GM13977 (cell line): ENCODE measurements around the gene HDGFL3.
"Not testable (repeated sequence)": the region's sequence is repeated elsewhere in the genome, so short reads cannot be mapped to it uniquely, and the experiment has no call there.

Experiments
- DNase-seq: peaks from one replicate; pipeline ENCODE4 v3.0.0; 2012; ENCODE audit warnings: low spot score
- CTCF ChIP-seq: IDR thresholded peaks from 2 replicates; pipeline ENCODE4 v1.5.1; 2012; ENCODE audit warnings: mild to moderate bottlenecking, control low read depth; ENCODE audit not compliant: insufficient read depth; ENCODE audit errors: extremely low read depth, missing control alignments
- in situ Hi-C: fragments of 300-500 bp; cut with MboI; formaldehyde crosslinking; loops from one replicate; pipeline ENCODE4 v1.12.0; 2022; ENCODE audit warnings: low sequenced_read_pairs, low pct_unique_long_range_greater_than_20kb, mixed read lengths, inconsistent platforms; ENCODE audit not compliant: unreplicated experiment

The HDGFL3 gene

GRCh38 chr15:83225449-83225848 lies 17.8 kb upstream of the HDGFL3 start:
- in situ Hi-C loops, result no loop called here
- no peak for DNase-seq
- TF ChIP-seq CTCF, result no peak

- DNase-seq, in situ Hi-C loops: not testable (repeated sequence)
Observed at GRCh38 chr15:83221781-83222180, 14.2 kb upstream of the HDGFL3 start.

GRCh38 chr15:83219026-83219425 lies 11.4 kb upstream of the HDGFL3 start:
- DNase-seq, result no peak
- in situ Hi-C loops, result loop anchor here (10.0 kb wide), 1 partner anchor 204 kb away; the partner anchor contains the start of gene C15orf40
- no peak for TF ChIP-seq CTCF

- DNase-seq, result no peak
- in situ Hi-C loops, result loop anchor here (10.0 kb wide), 1 partner anchor 201 kb away; the partner anchor contains the start of gene C15orf40
- TF ChIP-seq CTCF, result no peak
Observed at GRCh38 chr15:83215306-83215705, 7.7 kb upstream of the HDGFL3 start.

GRCh38 chr15:83210619-83211018 lies 3.0 kb upstream of the HDGFL3 start:
- in situ Hi-C loops, result loop anchor here (10.0 kb wide), 1 partner anchor 196 kb away; the partner anchor contains the start of gene C15orf40
- peak; percentile 27 for DNase-seq
- no peak for TF ChIP-seq CTCF

- TF ChIP-seq CTCF, result no peak
- no peak for DNase-seq
- in situ Hi-C loops, result no loop called here
Observed at GRCh38 chr15:83209333-83209732, 1.7 kb upstream of the HDGFL3 start.

GRCh38 chr15:83208367-83208661 lies 691 bp upstream of the HDGFL3 start:
- in situ Hi-C loops, result no loop called here
- DNase-seq, result no peak
- no peak for TF ChIP-seq CTCF
